ENCODE data around the gene RNU1-3. TPM values are rescaled to one million over a fixed set of nuclear protein-coding genes. Genes with fewer than 3 reads are reported as not detected.
"Not testable (repeated sequence)": the region's sequence is repeated elsewhere in the genome, so short reads cannot be mapped to it uniquely, and the experiment has no call there.

RNU1-3 gene
- total and polyA plus RNA-seq, 2 of the 13 experiments (the other 11 are each of a cell fraction or from before 2014, with no cell fraction given): under 0.01 to 11,018 TPM

DNA sequence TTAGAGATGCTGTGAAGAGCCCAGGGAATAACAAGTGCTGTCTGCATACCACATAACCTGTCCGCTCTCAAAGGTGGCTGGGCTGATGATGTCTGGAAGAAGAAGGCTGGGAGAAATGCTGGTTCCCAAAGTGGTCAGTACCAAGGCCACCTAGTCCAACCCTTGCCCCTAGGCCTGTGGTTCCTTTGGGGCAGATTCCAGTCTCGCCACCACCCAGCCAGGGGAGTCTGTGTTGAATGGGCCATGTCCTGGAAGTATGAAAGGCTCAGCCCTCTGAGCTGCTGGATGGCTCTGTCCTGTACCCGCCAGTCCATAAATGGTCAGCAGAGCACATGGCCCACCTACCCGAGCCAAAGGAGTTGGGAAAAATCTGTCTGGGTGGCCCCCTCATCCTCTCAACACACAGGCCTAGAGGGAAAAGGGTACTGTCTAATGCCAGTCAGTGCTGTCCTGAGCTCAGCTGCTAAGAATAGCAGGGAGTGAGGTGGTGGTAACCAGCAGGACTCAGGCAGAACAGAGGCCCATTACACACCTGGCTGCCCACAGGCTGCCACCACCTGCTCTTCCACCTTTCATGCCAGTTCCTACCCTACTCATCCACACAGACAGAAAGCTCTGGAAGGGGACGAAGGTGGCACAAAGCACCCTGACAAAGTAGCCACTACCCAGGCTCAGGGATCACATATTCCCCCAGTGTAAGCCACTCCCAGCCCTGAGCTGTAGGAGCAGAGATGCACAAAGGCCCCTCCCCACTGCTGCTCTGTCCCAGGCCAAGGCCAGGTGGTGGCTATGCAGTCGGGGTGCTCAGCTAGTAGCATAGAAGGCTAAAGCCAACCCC is 28.6 kb downstream of the RNU1-3 start:
- CTCF ChIA-PET (ENCODE audit: low intra/inter-chr PET ratio, low total read pairs); POLR2A ChIA-PET; H3K4me3 ChIP-seq (replicated peaks in 1 of 3; ENCODE audit: insufficient read depth in 1 of 3, low read depth in 2 of 3, low read length in 3 of 3); FAIRE-seq; BruUV-seq (replicated peaks); intact Hi-C loops (cut with micrococcal nuclease; ENCODE audit: unreplicated experiment); in situ Hi-C loops (cut with HindIII; ENCODE audit: extremely low pct_ligation_motif_present, low pct_unique_long_range_greater_than_20kb); H3K9me3 ChIP-seq (ENCODE audit: low read length); DNase-seq (ENCODE audit: low spot score); H3K9ac ChIP-seq (ENCODE audit: insufficient read depth, low read depth, low read length); H3K4me2 ChIP-seq (ENCODE audit: low read depth, low read length); H3K27me3 ChIP-seq (ENCODE audit: control insufficient read depth in 1 of 2, insufficient read depth in 2 of 2, low read length in 2 of 2); H2AFZ ChIP-seq (ENCODE audit: low read length); H3K27ac ChIP-seq (ENCODE audit: extremely low read length, insufficient read depth, low read length): not testable (repeated sequence)
- peaks cover 45% of the 10 kb centered on the region for H3K4me1 ChIP-seq (ENCODE audit: insufficient read depth, low read length)
- peaks cover 18 to 71% of the 10 kb centered on the region in 2 experiments for H3K36me3 ChIP-seq (replicated peaks in 1 of 2; ENCODE audit: control insufficient read depth in 1 of 2, insufficient read depth in 2 of 2, low read length in 2 of 2)
- ATAC-seq: peak; percentile 50
- TF ChIP-seq FOXO4 (CRISPR knock-in tag; conservative IDR thresholded peaks at IDR 0.05): 0 out of 2 replicates have a peak, but pooled peaks have one; percentile 63
- peak; percentile 43; the same call in 1 of the 2 replicates for TF ChIP-seq EED (CRISPR knock-in tag; IDR thresholded peaks at IDR 0.05)
- 0 out of 2 replicates have a peak, but pooled peaks have one; percentile 23 for TF ChIP-seq SALL1 (CRISPR knock-in tag; IDR thresholded peaks at IDR 0.05)
- peaks cover 80% of the 10 kb centered on the region for H3K79me2 ChIP-seq (ENCODE audit: insufficient read depth, low read length)
- WGBS (ENCODE audit: low lambda C conversion rate): 90% methylated on average over 6 of the region's 6 CpGs
- H4K20me1 ChIP-seq (ENCODE audit: insufficient read depth, low read length): peaks cover 39% of the 10 kb centered on the region

DNA sequence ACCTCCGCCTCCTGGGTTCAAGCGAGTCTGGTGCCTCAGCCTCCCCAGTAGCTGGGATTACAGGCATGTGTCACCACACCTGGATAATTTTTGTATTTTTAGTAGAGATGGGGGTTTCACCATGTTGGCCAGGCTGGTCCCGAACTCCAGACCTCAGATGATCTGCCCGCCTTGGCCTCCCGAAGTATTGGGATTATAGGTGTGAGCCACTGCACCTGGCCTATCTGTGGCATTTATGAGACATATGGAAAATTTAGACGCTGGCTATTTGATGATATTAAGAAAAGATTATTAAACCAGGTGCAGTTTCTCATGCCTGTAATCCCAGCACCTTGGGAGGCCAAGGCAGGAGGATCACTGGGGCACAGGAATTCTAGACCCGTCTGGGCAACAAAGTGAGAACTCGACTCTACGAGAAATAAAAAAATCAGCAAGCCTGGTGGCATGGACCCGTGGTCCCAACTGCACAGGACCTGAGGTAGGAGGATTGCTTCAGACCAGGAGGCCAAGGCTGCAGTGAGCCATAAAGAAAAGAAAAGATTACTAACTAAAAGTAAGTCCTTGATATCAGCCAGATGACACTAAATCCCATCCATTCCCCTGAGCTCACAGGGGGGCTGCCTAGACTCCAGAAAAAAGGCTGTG is 30.1 kb downstream of the RNU1-3 start:
- Histone ChIP-seq H3K4me1 (ENCODE audit: insufficient read depth, low read length) (peaks cover 30% of the 10 kb centered on the region), H3K36me3 (replicated peaks in 1 of 2; ENCODE audit: control insufficient read depth in 1 of 2, insufficient read depth in 2 of 2, low read length in 2 of 2) (peaks cover 31 to 79% of the 10 kb centered on the region in 2 experiments), H3K79me2 (ENCODE audit: insufficient read depth, low read length) (peaks cover 65% of the 10 kb centered on the region), H4K20me1 (ENCODE audit: insufficient read depth, low read length) (peaks cover 30% of the 10 kb centered on the region)
- BruUV-seq (replicated peaks); H3K9me3 ChIP-seq (ENCODE audit: low read length); H3K27me3 ChIP-seq (ENCODE audit: control insufficient read depth in 1 of 2, insufficient read depth in 2 of 2, low read length in 2 of 2); H3K9ac ChIP-seq (ENCODE audit: insufficient read depth, low read depth, low read length); H3K4me3 ChIP-seq (replicated peaks in 1 of 3; ENCODE audit: insufficient read depth in 1 of 3, low read depth in 2 of 3, low read length in 3 of 3); FAIRE-seq; DNase-seq (ENCODE audit: low spot score); intact Hi-C loops (cut with micrococcal nuclease; ENCODE audit: unreplicated experiment); H3K4me2 ChIP-seq (ENCODE audit: low read depth, low read length); H3K27ac ChIP-seq (ENCODE audit: extremely low read length, insufficient read depth, low read length); in situ Hi-C loops (cut with HindIII; ENCODE audit: extremely low pct_ligation_motif_present, low pct_unique_long_range_greater_than_20kb); CTCF ChIA-PET (ENCODE audit: low intra/inter-chr PET ratio, low total read pairs); H2AFZ ChIP-seq (ENCODE audit: low read length); ATAC-seq: not testable (repeated sequence)
- TF ChIP-seq HHEX (CRISPR knock-in tag; IDR thresholded peaks at IDR 0.05) (peak; percentile 20; the same call in 1 of the 2 replicates), MYC (CRISPR knock-in tag; IDR thresholded peaks at IDR 0.05; ENCODE audit: borderline replicate concordance) (0 out of 2 replicates have a peak, but pooled peaks have one; percentile 7), ZNF704 (CRISPR knock-in tag; IDR thresholded peaks at IDR 0.05; ENCODE audit: borderline replicate concordance) (0 out of 2 replicates have a peak, but pooled peaks have one; percentile 27)
- 92% methylated on average over 10 of the region's 10 CpGs for WGBS (ENCODE audit: low lambda C conversion rate)
- POLR2A ChIA-PET: interaction anchor here (1.0 kb wide), 1 partner anchor 8 kb away, joined by 4 read pairs; no protein-coding TSS in a partner anchor

Measured in HepG2 (cell line).